ENCODE results near the gene KANK4.

- no peak for TF ChIP-seq CHD2 (IDR thresholded peaks at IDR 0.05; ENCODE audit: low read length, partially characterized antibody)
- TF ChIP-seq FOSL2 (IDR thresholded peaks at IDR 0.05) = no peak
- no peak for TF ChIP-seq FOSL2 (CRISPR knock-in tag; IDR thresholded peaks at IDR 0.05)
- TF ChIP-seq MAX (IDR thresholded peaks at IDR 0.05) = no peak
- TF ChIP-seq USF2 (IDR thresholded peaks at IDR 0.05) = no peak
- TF ChIP-seq ELK1 (IDR thresholded peaks at IDR 0.05; ENCODE audit: low read depth, low read length) = no peak
- no peak for TF ChIP-seq CTCF (IDR thresholded peaks at IDR 0.05)
These were observed 37.2 kb downstream of the KANK4 start for GRCh38 chr1:62281922-62282555.

Measured in A549 (cell line).